DOHH2 (cell line): ENCODE measurements around the gene DUSP2.

Experiments used
- EZH2phosphoT487 ChIP-seq: fragments of 200-600 bp; sonication (generic); IDR thresholded peaks from 2 replicates; pipeline ENCODE4 v1.6.1; 2017; ENCODE audit warnings: borderline replicate concordance, mild to moderate bottlenecking, antibody characterized with exemption, low read length, moderate library complexity, mixed read lengths
- TF ChIP-seq, protein P1 (sequence below): fragments of 200-600 bp; sonication (generic); IDR thresholded peaks from one replicate; pipeline ENCODE4 v1.5.1; 2014; ENCODE audit warnings: antibody characterized with exemption, mild to moderate bottlenecking, low read depth, low read length; ENCODE audit not compliant: poor library complexity, severe bottlenecking

GRCh38 chr2:96143848-96144480 is 1.3 kb downstream of the DUSP2 start:
- TF ChIP-seq, protein P1, sequence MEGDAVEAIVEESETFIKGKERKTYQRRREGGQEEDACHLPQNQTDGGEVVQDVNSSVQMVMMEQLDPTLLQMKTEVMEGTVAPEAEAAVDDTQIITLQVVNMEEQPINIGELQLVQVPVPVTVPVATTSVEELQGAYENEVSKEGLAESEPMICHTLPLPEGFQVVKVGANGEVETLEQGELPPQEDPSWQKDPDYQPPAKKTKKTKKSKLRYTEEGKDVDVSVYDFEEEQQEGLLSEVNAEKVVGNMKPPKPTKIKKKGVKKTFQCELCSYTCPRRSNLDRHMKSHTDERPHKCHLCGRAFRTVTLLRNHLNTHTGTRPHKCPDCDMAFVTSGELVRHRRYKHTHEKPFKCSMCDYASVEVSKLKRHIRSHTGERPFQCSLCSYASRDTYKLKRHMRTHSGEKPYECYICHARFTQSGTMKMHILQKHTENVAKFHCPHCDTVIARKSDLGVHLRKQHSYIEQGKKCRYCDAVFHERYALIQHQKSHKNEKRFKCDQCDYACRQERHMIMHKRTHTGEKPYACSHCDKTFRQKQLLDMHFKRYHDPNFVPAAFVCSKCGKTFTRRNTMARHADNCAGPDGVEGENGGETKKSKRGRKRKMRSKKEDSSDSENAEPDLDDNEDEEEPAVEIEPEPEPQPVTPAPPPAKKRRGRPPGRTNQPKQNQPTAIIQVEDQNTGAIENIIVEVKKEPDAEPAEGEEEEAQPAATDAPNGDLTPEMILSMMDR, result peak; percentile 51
- no peak for TF ChIP-seq EZH2phosphoT487
